HG03521 (cell line): ENCODE results near the gene CPED1.
"Not testable (repeated sequence)": the region's sequence is repeated elsewhere in the genome, so short reads cannot be mapped to it uniquely, and the experiment has no call there.

Source experiments
- ATAC-seq: cut with Tn5 transposase; IDR thresholded peaks from one replicate; pipeline ENCODE4 v1.9.1; 2021; ENCODE audit warnings: mild to moderate bottlenecking, moderate library complexity; ENCODE audit not compliant: unreplicated experiment

The CPED1 gene

GRCh38 chr7:121016966-121017365 is 28.5 kb downstream of the CPED1 start:
- no peak for ATAC-seq

GRCh38 chr7:121017586-121017985 is 29.1 kb downstream of the CPED1 start:
- no peak for ATAC-seq

GRCh38 chr7:121019018-121019417 is 30.5 kb downstream of the CPED1 start:
- ATAC-seq, result no peak

GRCh38 chr7:121020249-121020988 is 31.9 kb downstream of the CPED1 start:
- ATAC-seq, result no peak

GRCh38 chr7:121020989-121021969 is 32.8 kb downstream of the CPED1 start:
- no peak for ATAC-seq

GRCh38 chr7:121023194-121023593 is 34.7 kb downstream of the CPED1 start:
- no peak for ATAC-seq

GRCh38 chr7:121023683-121024511 is 35.4 kb downstream of the CPED1 start:
- ATAC-seq, result no peak

GRCh38 chr7:121024611-121025010 is 36.1 kb downstream of the CPED1 start:
- ATAC-seq, result no peak

GRCh38 chr7:121026159-121026558 is 37.6 kb downstream of the CPED1 start:
- ATAC-seq, result no peak

GRCh38 chr7:121026577-121027111 is 38.1 kb downstream of the CPED1 start:
- ATAC-seq, result no peak

GRCh38 chr7:121027761-121028669 is 39.5 kb downstream of the CPED1 start:
- no peak for ATAC-seq

GRCh38 chr7:121029302-121029701 is 40.8 kb downstream of the CPED1 start:
- ATAC-seq, result no peak

GRCh38 chr7:121030308-121030707 is 41.8 kb downstream of the CPED1 start:
- ATAC-seq, result no peak

- no peak for ATAC-seq
Measured at GRCh38 chr7:121032645-121033460, 44.3 kb downstream of the CPED1 start.

- ATAC-seq, result no peak
Measured at GRCh38 chr7:121034929-121035328, 46.4 kb downstream of the CPED1 start.

GRCh38 chr7:121036776-121037175 is 48.3 kb downstream of the CPED1 start:
- ATAC-seq, result not testable (repeated sequence)

- not testable (repeated sequence) for ATAC-seq
Measured at GRCh38 chr7:121037329-121037728, 48.8 kb downstream of the CPED1 start.

- ATAC-seq, result no peak
Measured at GRCh38 chr7:121037957-121038716, 49.6 kb downstream of the CPED1 start.
